GM12873 (cell line): Measurements from ENCODE around the gene HNRNPF.

Source experiments
- CTCF ChIP-seq: IDR thresholded peaks from 2 replicates; pipeline ENCODE4 v1.5.1; 2012; ENCODE audit warnings: low read depth, mild to moderate bottlenecking, moderate library complexity, low read length, control low read depth; ENCODE audit not compliant: insufficient read depth; ENCODE audit errors: missing control alignments

The HNRNPF gene

DNA sequence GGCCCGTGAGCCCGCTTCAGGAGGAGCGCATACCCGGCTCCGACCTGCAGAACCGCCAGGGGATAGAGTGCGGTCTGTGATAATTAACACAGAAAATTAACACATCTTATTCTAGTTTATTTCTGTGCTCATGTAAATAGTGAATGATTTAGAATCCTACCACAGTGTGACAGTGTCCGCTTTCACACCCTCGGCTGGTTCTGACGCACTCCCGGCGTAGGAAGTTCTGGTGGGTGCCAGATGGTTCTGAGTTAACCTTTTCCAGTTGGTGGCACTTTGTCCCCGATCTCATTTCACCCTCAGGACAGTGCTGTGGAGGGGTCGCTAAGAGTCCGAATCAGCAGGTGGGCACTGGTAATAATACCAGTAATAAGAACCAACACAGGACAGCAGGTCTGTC lies 65.9 kb downstream of the HNRNPF start:
- no peak for TF ChIP-seq CTCF

- no peak for TF ChIP-seq CTCF
Observed at GRCh38 chr10:43342279-43343125, 66.5 kb downstream of the HNRNPF start.

DNA sequence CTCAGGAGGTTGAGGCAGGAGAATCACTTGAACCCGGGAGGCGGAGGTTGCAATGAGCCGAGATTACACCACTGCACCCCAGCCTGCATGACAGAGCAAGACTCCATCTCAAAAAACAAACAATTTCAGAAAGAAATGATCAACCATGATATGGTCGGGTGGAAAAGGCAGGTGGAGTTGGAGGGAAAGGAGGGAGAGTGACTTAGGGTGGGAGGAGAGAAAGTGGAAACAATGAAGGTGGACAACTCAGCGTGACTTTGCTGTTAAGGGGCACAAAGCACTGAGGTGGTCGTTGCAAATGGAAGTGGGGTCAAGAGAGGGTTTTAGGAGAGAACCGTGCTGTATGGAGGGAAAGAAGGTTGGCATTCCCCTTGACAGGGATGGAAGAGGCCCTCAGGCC lies 67.5 kb downstream of the HNRNPF start:
- no peak for TF ChIP-seq CTCF

GRCh38 chr10:43340619-43341018 lies 68.4 kb downstream of the HNRNPF start:
- TF ChIP-seq CTCF = no peak

DNA sequence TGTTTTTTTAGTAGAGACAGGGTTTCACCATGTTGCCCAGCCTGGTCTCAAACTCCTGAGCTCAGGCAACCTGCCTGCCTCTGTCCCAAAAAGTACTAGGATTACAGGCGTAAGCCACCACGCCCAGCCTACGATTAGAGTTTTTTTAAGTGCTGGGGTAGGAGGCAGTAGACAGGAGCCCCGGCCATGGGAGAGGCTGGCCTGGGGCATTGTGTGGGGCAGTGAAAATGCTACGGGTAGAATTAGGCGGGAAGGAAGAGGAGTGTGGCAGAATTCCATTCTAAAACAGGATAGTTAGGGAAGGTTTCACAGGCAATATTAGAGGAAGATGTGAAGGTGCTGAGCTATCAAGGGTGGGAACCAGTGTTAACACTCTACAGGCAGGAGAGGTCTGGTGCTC lies 68.9 kb downstream of the HNRNPF start:
- no peak for TF ChIP-seq CTCF

GRCh38 chr10:43339136-43339535 lies 69.8 kb downstream of the HNRNPF start:
- no peak for TF ChIP-seq CTCF

DNA sequence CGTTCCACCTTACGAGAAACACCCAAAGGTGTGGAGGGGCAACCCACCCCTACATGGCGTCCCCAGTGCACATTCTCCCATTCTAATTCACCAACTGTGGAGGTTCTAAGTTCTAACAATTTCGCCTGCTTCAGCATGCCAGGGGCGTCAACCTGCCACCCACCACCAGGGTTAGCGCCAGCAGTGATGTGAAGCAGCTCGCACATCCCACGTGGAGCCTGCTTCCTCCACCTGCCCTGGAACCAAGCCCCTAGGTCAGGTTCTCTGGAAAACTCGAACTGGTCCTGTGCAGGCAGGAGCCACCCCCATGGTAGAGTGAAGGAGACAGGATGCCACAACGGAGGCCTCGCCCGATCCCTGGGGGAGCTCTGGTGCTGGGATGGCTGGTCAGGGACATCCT lies 70.9 kb downstream of the HNRNPF start:
- TF ChIP-seq CTCF = no peak
